Keratinocyte (primary cell): ENCODE measurements around the gene OBI1.

Source experiments
- CTCF ChIP-seq, 3 experiments: IDR thresholded peaks in 1 of 3; conservative IDR thresholded peaks in 1 of 3; optimal IDR thresholded peaks in 1 of 3; 2 replicates in 2 of 3; 3 replicates in 1 of 3; pipeline versions ENCODE3 to v1.5.1; 2011; ENCODE audit warnings: low read length in 3 of 3, mild to moderate bottlenecking in 3 of 3, moderate library complexity in 2 of 3, control low read depth in 1 of 3, inconsistent platforms in 1 of 3; ENCODE audit not compliant: insufficient read depth in 2 of 3; ENCODE audit errors: extremely low read depth in 1 of 3
- EZH2 ChIP-seq: IDR thresholded peaks from one replicate; pipeline ENCODE4 v1.6.1; 2012; ENCODE audit warnings: inconsistent platforms, mild to moderate bottlenecking, low read length, moderate library complexity

- no peak for TF ChIP-seq CTCF (optimal IDR thresholded peaks at IDR 0.05 in 1 of 3, IDR thresholded peaks at IDR 0.05 in 1 of 3, conservative IDR thresholded peaks at IDR 0.05 in 1 of 3; ENCODE audit: extremely low read depth in 1 of 3, insufficient read depth in 2 of 3, low read length in 3 of 3)
- no peak for TF ChIP-seq EZH2
Measured at GRCh38 chr13:78674638-78675037, 15.7 kb upstream of the OBI1 start.
